ENCODE results near the gene BCR.

BCR gene

DNA sequence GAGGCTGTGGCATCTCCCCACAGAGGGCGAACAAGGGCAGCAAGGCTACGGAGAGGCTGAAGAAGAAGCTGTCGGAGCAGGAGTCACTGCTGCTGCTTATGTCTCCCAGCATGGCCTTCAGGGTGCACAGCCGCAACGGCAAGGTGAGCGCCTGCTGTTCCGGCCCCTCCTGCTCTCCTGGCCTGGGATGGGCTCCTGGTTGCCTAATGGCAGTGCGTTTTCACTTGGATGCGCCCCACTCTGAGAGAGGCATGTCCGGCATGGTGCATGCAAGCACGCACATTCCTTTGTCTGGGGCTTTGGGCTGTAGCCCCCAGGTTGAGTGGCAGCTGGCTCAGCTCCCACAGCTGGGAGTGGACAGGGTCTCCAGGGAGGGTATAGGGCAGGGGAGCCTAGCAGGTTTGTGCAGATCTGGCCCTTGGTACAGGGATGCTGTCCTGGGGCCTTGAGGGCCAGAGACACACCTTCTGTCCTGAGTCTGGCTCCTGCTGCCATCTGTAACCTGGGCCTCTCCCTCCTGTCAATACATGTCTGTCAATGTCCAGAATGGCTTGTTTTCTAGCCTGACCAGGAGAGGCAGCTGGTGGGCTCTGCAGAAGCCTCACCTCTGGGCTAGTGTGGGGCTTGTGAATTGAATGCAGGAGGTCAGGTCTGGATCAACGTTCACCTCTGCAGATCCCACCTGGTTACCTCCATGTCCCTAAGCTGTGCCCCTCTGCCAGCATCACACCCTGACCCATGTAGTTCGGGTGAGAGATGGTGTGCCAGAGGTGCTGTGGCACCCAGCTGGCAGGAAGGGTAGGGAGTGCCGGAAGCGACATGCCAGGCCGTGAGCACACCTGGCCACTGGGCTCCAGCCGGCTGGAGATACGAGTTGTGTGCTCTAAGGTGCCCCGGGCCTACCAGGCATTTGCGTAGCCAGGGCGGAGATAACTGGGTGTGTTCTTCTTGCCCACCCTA is 107.1 kb downstream of the BCR start:
- Histone ChIP-seq H3K27ac (ENCODE audit: insufficient read depth, low read length, poor library complexity, severe bottlenecking) (no peak overlapping the region), H3K9me3 (ENCODE audit: control insufficient read depth, low read length) (no peaks in the 10 kb centered on the region), H3K36me3 (ENCODE audit: control insufficient read depth, insufficient read depth, low read length) (peaks cover 85% of the 10 kb centered on the region), H3K4me1 (ENCODE audit: control insufficient read depth, insufficient read depth, low read length, poor library complexity, severe bottlenecking) (no peaks in the 10 kb centered on the region), H3K27me3 (replicated peaks; ENCODE audit: control insufficient read depth, insufficient read depth, low read length, poor library complexity, severe bottlenecking) (no peaks in the 10 kb centered on the region), H3K4me3 (ENCODE audit: insufficient read depth, low read depth, low read length, poor library complexity, severe bottlenecking) (no peak overlapping the region)
- DNase-seq = no peak

GRCh38 chr22:23288301-23289129 is 108.2 kb downstream of the BCR start:
- Histone ChIP-seq H3K4me1 (ENCODE audit: control insufficient read depth, insufficient read depth, low read length, poor library complexity, severe bottlenecking) (no peaks in the 10 kb centered on the region), H3K27me3 (replicated peaks; ENCODE audit: control insufficient read depth, insufficient read depth, low read length, poor library complexity, severe bottlenecking) (no peaks in the 10 kb centered on the region), H3K4me3 (ENCODE audit: insufficient read depth, low read depth, low read length, poor library complexity, severe bottlenecking) (no peak overlapping the region), H3K36me3 (ENCODE audit: control insufficient read depth, insufficient read depth, low read length) (peaks cover 90% of the 10 kb centered on the region), H3K9me3 (ENCODE audit: control insufficient read depth, low read length) (no peaks in the 10 kb centered on the region), H3K27ac (ENCODE audit: insufficient read depth, low read length, poor library complexity, severe bottlenecking) (no peak overlapping the region)
- DNase-seq = no peak

DNA sequence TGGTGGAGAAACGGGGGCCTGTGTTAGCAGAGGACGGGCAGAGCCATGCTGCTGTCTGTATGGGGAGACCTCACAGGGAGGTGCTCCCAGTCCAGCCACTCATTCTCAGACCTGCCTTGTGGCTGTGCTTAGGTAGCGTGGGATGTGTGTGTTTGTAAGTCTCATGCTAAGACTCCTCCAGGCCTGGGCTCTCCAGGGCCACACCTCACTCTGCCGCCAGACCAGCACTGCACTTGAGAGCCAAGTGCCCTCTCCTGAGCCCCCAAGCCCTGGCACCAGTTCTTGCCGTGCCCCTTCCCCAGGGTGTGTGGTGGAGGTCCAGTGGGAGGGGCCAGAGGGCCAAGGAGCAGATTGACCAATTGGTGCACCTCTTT is 108.8 kb downstream of the BCR start:
- H3K36me3 ChIP-seq (ENCODE audit: control insufficient read depth, insufficient read depth, low read length) = peaks cover 92% of the 10 kb centered on the region
- H3K4me1 ChIP-seq (ENCODE audit: control insufficient read depth, insufficient read depth, low read length, poor library complexity, severe bottlenecking) = no peaks in the 10 kb centered on the region
- no peak overlapping the region for H3K4me3 ChIP-seq (ENCODE audit: insufficient read depth, low read depth, low read length, poor library complexity, severe bottlenecking)
- DNase-seq = no peak
- no peaks in the 10 kb centered on the region for H3K27me3 ChIP-seq (replicated peaks; ENCODE audit: control insufficient read depth, insufficient read depth, low read length, poor library complexity, severe bottlenecking)
- no peaks in the 10 kb centered on the region for H3K9me3 ChIP-seq (ENCODE audit: control insufficient read depth, low read length)
- H3K27ac ChIP-seq (ENCODE audit: insufficient read depth, low read length, poor library complexity, severe bottlenecking) = no peak overlapping the region

DNA sequence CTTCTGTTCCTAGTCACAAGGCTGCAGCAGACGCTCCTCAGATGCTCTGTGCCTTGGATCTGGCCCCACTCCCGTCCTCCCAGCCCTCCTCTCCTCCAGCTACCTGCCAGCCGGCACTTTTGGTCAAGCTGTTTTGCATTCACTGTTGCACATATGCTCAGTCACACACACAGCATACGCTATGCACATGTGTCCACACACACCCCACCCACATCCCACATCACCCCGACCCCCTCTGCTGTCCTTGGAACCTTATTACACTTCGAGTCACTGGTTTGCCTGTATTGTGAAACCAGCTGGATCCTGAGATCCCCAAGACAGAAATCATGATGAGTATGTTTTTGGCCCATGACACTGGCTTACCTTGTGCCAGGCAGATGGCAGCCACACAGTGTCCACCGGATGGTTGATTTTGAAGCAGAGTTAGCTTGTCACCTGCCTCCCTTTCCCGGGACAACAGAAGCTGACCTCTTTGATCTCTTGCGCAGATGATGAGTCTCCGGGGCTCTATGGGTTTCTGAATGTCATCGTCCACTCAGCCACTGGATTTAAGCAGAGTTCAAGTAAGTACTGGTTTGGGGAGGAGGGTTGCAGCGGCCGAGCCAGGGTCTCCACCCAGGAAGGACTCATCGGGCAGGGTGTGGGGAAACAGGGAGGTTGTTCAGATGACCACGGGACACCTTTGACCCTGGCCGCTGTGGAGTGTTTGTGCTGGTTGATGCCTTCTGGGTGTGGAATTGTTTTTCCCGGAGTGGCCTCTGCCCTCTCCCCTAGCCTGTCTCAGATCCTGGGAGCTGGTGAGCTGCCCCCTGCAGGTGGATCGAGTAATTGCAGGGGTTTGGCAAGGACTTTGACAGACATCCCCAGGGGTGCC is 109.8 kb downstream of the BCR start:
- DNase-seq = peak; percentile 8 to 42 (median 28)
- Histone ChIP-seq H3K27me3 (replicated peaks; ENCODE audit: control insufficient read depth, insufficient read depth, low read length, poor library complexity, severe bottlenecking) (no peaks in the 10 kb centered on the region), H3K9me3 (ENCODE audit: control insufficient read depth, low read length) (no peaks in the 10 kb centered on the region), H3K36me3 (ENCODE audit: control insufficient read depth, insufficient read depth, low read length) (peaks cover 92% of the 10 kb centered on the region), H3K4me3 (ENCODE audit: insufficient read depth, low read depth, low read length, poor library complexity, severe bottlenecking) (no peak overlapping the region), H3K27ac (ENCODE audit: insufficient read depth, low read length, poor library complexity, severe bottlenecking) (no peak overlapping the region), H3K4me1 (ENCODE audit: control insufficient read depth, insufficient read depth, low read length, poor library complexity, severe bottlenecking) (no peaks in the 10 kb centered on the region)

DNA sequence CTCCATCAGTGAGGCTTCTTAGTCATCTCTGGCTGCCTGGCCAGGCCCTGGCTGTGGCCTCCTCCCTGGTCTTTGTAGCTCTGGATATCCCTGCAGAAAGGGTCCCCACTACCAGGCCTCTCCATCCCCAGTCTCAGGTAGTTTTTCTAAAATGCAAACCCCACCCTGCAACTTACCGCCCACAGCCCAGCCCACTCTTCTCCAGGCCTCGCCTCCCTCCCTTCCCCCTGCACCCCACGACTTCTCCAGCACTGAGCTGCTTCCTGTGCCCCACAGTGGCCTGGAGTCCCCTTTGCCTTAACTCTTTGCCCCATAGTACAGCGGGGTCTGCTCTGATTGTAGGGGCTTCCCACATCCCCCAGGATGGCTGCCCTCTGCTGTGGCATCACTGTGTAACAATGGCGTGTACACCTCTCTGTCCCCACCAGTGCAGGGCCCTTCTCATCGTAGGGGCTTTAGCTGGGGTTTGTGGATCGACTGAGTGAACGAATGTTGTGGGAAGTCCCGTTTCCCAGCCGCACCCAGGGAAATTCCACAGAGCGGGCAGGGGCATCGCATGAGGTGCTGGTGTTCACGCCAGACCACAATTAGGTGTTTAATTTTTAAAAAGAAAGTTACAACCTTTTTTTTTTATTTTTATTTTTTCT is 111.6 kb downstream of the BCR start:
- DNase-seq = no peak
- no peak overlapping the region for H3K4me3 ChIP-seq (ENCODE audit: insufficient read depth, low read depth, low read length, poor library complexity, severe bottlenecking)
- H3K36me3 ChIP-seq (ENCODE audit: control insufficient read depth, insufficient read depth, low read length) = peaks cover 92% of the 10 kb centered on the region
- no peak overlapping the region for H3K27ac ChIP-seq (ENCODE audit: insufficient read depth, low read length, poor library complexity, severe bottlenecking)
- H3K4me1 ChIP-seq (ENCODE audit: control insufficient read depth, insufficient read depth, low read length, poor library complexity, severe bottlenecking) = no peaks in the 10 kb centered on the region
- H3K9me3 ChIP-seq (ENCODE audit: control insufficient read depth, low read length) = no peaks in the 10 kb centered on the region
- H3K27me3 ChIP-seq (replicated peaks; ENCODE audit: control insufficient read depth, insufficient read depth, low read length, poor library complexity, severe bottlenecking) = no peaks in the 10 kb centered on the region

DNA sequence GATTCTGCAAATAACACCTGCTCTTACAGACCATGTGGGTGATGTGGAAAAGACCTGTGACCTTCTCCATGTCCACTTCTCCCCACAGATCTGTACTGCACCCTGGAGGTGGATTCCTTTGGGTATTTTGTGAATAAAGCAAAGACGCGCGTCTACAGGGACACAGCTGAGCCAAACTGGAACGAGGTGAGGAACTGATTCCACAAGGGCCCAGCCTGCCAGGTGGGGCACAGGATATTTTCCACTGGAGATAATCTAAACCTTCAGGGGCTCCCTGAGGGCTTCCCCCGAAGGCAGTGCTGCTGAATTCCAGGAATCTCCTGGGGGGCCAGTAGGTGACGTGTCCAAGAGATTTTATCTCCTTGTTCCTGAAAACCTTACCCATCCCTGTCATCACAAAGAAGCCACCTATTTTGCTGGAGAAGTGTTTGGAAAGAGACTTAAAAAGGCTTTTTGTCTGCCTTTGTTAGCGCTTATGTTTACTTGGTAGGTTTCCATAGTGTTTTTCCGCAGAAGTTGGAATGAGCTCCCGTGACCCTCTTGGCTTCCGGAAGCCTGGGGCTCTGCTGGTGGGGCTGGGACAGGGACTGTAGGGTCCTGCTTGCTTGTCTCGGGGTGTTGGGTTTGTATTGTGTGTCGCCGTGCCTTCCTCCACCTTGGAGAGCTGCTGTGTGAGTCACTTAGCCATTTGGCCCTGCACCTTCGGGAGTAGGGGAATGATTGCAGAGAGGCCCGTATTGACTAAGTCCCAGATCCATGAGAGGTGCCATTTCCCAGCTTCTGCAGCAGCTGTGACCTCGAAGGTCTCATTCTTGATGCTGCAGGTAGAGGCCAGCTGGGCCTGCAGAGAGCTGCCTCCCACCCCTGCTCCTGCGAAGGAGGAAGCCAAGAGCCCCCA is 112.4 kb downstream of the BCR start:
- H3K4me3 ChIP-seq (ENCODE audit: insufficient read depth, low read depth, low read length, poor library complexity, severe bottlenecking) = no peak overlapping the region
- H3K9me3 ChIP-seq (ENCODE audit: control insufficient read depth, low read length) = no peaks in the 10 kb centered on the region
- no peaks in the 10 kb centered on the region for H3K27me3 ChIP-seq (replicated peaks; ENCODE audit: control insufficient read depth, insufficient read depth, low read length, poor library complexity, severe bottlenecking)
- no peak for DNase-seq
- H3K36me3 ChIP-seq (ENCODE audit: control insufficient read depth, insufficient read depth, low read length) = peaks cover 92% of the 10 kb centered on the region
- H3K4me1 ChIP-seq (ENCODE audit: control insufficient read depth, insufficient read depth, low read length, poor library complexity, severe bottlenecking) = no peaks in the 10 kb centered on the region
- H3K27ac ChIP-seq (ENCODE audit: insufficient read depth, low read length, poor library complexity, severe bottlenecking) = no peak overlapping the region

DNA sequence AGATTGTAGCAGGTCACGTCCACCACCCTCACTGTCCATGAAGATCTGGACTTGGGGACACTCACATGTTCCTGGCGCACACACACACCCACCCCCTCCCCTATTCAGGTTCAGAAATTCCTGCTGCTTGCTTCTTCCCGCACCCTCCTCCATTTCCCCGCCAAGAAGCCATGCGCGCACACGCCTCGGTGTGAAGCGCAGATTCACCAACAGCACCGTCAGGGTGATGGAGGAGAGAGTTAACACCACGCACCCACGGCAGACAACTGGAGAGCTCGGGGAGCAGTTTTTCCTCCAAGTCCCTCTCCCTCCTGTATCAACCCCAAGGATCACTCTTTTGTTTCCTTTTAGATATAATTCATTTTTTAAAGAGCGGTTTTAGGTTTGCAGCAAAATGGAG is 113.4 kb downstream of the BCR start:
- Histone ChIP-seq H3K27me3 (replicated peaks; ENCODE audit: control insufficient read depth, insufficient read depth, low read length, poor library complexity, severe bottlenecking) (no peaks in the 10 kb centered on the region), H3K4me1 (ENCODE audit: control insufficient read depth, insufficient read depth, low read length, poor library complexity, severe bottlenecking) (no peaks in the 10 kb centered on the region), H3K4me3 (ENCODE audit: insufficient read depth, low read depth, low read length, poor library complexity, severe bottlenecking) (no peak overlapping the region), H3K9me3 (ENCODE audit: control insufficient read depth, low read length) (no peaks in the 10 kb centered on the region), H3K27ac (ENCODE audit: insufficient read depth, low read length, poor library complexity, severe bottlenecking) (no peak overlapping the region), H3K36me3 (ENCODE audit: control insufficient read depth, insufficient read depth, low read length) (peaks cover 89% of the 10 kb centered on the region)
- DNase-seq = no peak

DNA sequence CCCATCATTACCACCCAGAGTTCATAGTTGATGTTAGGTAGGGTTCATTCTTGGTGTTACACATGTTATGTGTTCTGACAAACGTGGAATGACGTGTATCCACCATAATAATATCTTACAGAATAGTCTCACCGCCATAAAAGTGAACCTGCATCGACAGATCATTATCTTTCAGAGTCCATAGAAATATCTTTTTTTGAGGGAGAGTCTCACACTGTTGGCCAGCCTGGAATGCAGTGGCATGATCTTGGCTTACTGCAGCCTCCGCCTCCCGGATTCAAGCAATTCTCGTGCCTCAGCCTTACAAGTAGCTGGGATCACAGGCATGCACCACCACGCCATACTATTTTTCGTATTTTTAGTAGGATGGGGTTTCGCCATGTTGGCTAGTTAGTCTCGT is 113.9 kb downstream of the BCR start:
- no peak overlapping the region for H3K4me3 ChIP-seq (ENCODE audit: insufficient read depth, low read depth, low read length, poor library complexity, severe bottlenecking)
- no peaks in the 10 kb centered on the region for H3K27me3 ChIP-seq (replicated peaks; ENCODE audit: control insufficient read depth, insufficient read depth, low read length, poor library complexity, severe bottlenecking)
- H3K4me1 ChIP-seq (ENCODE audit: control insufficient read depth, insufficient read depth, low read length, poor library complexity, severe bottlenecking) = no peaks in the 10 kb centered on the region
- peaks cover 84% of the 10 kb centered on the region for H3K36me3 ChIP-seq (ENCODE audit: control insufficient read depth, insufficient read depth, low read length)
- no peak overlapping the region for H3K27ac ChIP-seq (ENCODE audit: insufficient read depth, low read length, poor library complexity, severe bottlenecking)
- DNase-seq = no peak
- no peaks in the 10 kb centered on the region for H3K9me3 ChIP-seq (ENCODE audit: control insufficient read depth, low read length)

Data from effector memory CD4-positive, alpha-beta T cell (primary cell).